Activated T-cell treated with anti-CD3 and anti-CD28 coated beads, Interleukin-2, amount 50 U/mL, for 24 hours (primary cell): ENCODE measurements around the gene PELI1.
A peak's percentile ranks its signal among the peaks of the same experiment; 100 is the strongest.
"Not testable (repeated sequence)": the region's sequence is repeated elsewhere in the genome, so short reads cannot be mapped to it uniquely, and the experiment has no call there.

Source experiments
- DNase-seq: peaks from one replicate; pipeline ENCODE4 v3.0.0-alpha.2; 2020
- H3K27ac Mint-ChIP-seq: 2 replicates; pipeline ENCODE4 v1.8.0; 2020; ENCODE audit warnings: mild to moderate bottlenecking, mixed read lengths
- H3K27me3 Mint-ChIP-seq: 2 replicates; pipeline ENCODE4 v1.8.0; 2020; ENCODE audit warnings: mixed read lengths
- H3K36me3 Mint-ChIP-seq: 2 replicates; pipeline ENCODE4 v1.8.0; 2020; ENCODE audit warnings: low read depth, mixed read lengths
- H3K4me1 Mint-ChIP-seq: 2 replicates; pipeline ENCODE4 v1.8.0; 2020; ENCODE audit warnings: low read depth, mixed read lengths
- H3K4me3 Mint-ChIP-seq: 2 replicates; pipeline ENCODE4 v1.8.0; 2020; ENCODE audit warnings: mild to moderate bottlenecking, moderate library complexity, mixed read lengths
- H3K9me3 Mint-ChIP-seq: 2 replicates; pipeline ENCODE4 v1.8.0; 2020; ENCODE audit warnings: mixed read lengths

The PELI1 gene

DNA sequence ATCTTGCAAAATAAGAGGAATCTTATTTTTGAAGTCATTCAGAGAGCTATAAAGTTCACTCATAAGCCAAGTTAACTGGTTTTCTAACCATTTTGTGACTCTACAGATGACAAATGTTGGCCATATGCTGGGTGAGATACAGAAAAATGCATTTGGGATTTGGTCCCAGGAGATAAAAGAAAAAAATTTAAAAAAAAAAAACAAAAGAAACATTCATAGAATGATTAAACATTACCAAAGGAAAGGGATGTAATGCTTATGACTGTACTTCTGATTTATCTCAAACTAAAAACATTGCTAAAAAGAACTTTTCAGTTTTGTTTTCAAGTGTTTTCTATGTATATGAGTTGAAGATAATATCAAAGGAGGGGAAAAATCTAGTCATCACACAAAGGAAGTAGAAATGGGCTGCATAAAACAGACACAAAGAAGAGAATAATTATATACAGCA is 43.1 kb downstream of the PELI1 start:
- Mint-ChIP-seq H3K27ac (peak overlapping the region; percentile 94), H3K27me3 (no peaks in the 10 kb centered on the region), H3K4me3 (peak overlapping the region; percentile 51), H3K36me3 (peaks cover 84% of the 10 kb centered on the region), H3K9me3 (no peaks in the 10 kb centered on the region), H3K4me1 (peaks cover 72% of the 10 kb centered on the region)
- no peak for DNase-seq

DNA sequence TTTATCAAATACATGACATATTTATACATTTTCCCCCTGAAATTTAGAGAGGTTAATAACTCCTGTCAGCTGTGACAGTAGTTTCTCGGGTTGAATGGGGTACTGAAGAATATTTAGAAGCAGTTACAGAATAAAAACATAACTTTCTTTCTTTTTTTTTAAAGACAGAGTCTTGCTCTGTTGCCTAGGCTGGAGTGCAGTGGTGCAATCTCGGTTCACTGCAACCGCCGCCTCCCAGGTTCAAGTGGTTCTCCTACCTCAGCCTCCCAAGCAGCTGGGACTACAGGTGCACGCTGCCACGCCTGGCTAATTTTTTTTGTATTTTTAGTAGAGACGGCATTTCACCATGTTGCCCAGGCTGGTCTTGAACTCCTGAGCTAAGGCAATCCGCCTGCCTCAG is 43.6 kb downstream of the PELI1 start:
- H3K4me3 Mint-ChIP-seq, H3K9me3 Mint-ChIP-seq, H3K27me3 Mint-ChIP-seq, DNase-seq: not testable (repeated sequence)
- Mint-ChIP-seq H3K36me3 (peaks cover 84% of the 10 kb centered on the region), H3K4me1 (peaks cover 67% of the 10 kb centered on the region), H3K27ac (peak overlapping the region; percentile 94)

DNA sequence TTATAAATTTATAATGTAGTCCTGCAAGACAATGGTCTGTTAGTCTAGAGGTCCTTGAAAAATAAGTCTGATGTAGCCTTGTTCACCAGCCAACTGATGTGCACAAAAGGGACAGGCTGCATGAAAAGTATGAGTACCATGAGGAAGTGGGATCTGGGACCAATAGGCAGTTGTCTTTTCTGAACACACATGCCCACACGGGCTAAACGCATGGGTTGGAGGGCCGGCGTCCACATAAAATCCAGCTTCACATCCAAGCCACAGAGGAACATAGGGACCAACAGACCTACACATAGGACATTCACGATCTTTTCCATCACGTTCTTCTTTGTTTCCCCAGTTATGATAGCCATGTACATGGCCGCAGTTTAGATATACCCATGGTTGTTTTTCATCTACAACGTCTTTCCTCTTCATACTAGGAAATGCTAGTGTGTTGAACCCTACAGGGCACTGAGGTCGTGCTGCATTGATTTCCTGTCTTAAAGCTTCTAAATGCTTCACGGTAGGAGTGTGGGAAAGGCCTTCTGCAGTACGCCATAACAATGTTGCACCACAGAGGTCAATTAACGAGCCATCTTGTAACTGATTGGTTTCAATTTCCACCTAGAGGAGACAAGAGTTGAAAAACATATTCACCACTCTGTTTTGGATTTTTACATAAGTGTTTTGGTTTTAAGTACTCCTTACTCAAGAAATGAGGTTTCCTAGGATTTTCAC is 49.4 kb downstream of the PELI1 start:
- no peak for DNase-seq
- peaks cover 29% of the 10 kb centered on the region for H3K4me1 Mint-ChIP-seq
- peak overlapping the region; percentile 22 for H3K27ac Mint-ChIP-seq
- peaks cover 91% of the 10 kb centered on the region for H3K36me3 Mint-ChIP-seq
- H3K4me3 Mint-ChIP-seq: no peak overlapping the region
- no peaks in the 10 kb centered on the region for H3K9me3 Mint-ChIP-seq
- H3K27me3 Mint-ChIP-seq: no peaks in the 10 kb centered on the region

DNA sequence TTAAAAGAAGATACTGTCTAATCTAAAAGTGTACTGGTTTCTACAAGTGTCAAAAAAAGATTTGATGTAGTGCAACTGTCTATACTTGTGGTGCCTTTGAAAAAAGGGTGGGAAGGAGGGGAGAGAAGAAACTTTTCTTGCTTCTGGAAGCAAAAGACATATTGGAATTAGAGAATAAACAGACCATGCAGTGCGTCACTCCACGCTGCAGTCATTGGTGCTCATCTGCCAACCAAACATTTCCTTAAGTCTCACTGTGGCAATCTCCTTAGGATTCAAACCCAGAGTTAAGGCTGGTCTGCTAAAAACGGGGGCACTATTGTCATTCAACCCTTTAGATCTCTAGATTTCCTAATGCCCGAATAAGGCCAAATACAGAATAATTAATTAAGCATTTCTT is 50.9 kb downstream of the PELI1 start:
- Mint-ChIP-seq H3K27ac (no peak overlapping the region), H3K4me1 (peaks cover 17% of the 10 kb centered on the region), H3K4me3 (no peak overlapping the region), H3K36me3 (peaks cover 81% of the 10 kb centered on the region), H3K27me3 (no peaks in the 10 kb centered on the region), H3K9me3 (no peaks in the 10 kb centered on the region)
- no peak for DNase-seq

DNA sequence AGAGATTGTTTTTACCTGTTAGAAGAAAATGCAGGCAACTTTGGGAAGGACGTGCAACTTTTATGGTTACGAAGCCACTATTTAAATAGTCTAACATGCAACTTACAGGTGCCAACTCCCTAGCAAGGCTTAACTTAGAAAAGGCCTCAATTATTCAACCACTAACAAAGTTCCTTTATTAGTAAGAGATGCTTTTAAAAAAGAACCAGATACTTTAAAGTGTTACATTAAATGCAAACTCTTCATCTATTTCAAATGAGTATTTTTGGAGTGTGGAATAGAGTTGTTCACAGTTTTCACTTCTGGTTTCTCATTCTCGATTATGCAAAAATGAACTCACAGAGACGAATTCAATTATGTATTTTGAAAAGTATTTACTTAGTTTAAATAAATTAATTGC is 51.7 kb downstream of the PELI1 start:
- Mint-ChIP-seq H3K27me3 (no peaks in the 10 kb centered on the region), H3K9me3 (no peaks in the 10 kb centered on the region), H3K36me3 (peaks cover 72% of the 10 kb centered on the region), H3K4me3 (no peak overlapping the region), H3K4me1 (peaks cover 15% of the 10 kb centered on the region), H3K27ac (no peak overlapping the region)
- DNase-seq: no peak

DNA sequence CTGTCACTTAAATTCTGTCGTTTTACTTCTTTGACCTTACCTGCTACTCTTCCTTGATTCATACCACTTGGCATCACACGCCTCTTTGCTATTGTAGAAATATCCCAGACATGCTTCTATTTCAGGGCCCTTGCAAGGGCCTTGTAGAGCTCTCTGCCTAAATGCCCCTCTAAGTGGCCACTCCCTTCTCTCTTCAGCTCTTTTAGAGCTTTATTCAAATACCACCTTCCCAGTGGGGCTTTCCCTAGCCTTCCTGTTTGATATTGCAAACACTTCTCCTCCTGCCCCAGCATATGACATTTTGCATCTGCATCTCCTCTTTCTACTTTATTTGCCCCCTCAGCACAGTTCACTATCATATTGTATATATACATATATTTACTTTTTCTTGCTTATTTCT is 54.0 kb downstream of the PELI1 start:
- DNase-seq: no peak
- H3K9me3 Mint-ChIP-seq: no peaks in the 10 kb centered on the region
- peaks cover 18% of the 10 kb centered on the region for H3K4me1 Mint-ChIP-seq
- H3K36me3 Mint-ChIP-seq: peaks cover 50% of the 10 kb centered on the region
- no peak overlapping the region for H3K4me3 Mint-ChIP-seq
- no peaks in the 10 kb centered on the region for H3K27me3 Mint-ChIP-seq
- H3K27ac Mint-ChIP-seq: no peak overlapping the region

DNA sequence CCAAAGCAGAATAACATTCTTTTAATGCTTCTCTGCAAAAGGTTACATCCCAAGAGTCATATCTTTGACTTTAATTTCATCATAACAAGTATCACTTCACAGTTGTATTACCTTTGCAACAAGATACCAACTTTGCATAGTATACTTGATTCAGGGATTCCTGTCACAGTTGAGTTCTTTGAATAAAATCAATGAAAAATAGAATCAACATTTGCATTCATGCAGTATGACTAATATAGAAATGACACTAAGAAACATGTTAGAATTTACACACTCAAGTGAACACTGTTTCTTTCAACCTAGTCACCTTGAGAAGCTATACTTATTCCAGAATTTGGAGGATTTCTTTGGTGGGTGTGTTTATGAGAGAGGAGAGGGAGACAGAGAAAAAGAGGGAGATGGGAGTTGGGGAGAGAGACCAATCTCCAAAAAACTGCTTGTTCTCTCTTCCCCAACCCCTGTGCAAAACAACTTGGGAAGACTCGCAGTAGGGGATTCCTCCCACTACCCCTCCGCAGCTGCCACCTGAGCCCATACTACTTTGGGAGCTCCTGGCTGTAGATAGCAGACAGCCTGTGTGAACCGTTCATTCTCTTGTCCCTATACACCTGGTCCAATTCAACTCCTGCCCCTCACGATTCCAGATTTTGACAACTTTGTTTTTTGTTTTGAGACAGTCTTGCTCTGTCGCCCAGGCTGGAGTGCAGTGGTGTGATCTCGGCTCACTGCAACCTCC is 57.7 kb downstream of the PELI1 start:
- Mint-ChIP-seq H3K4me1 (peaks cover 14% of the 10 kb centered on the region), H3K27me3 (no peaks in the 10 kb centered on the region), H3K4me3 (no peak overlapping the region), H3K9me3 (no peaks in the 10 kb centered on the region), H3K27ac (peak overlapping the region; percentile 16), H3K36me3 (peaks cover 17% of the 10 kb centered on the region)
- DNase-seq: no peak

DNA sequence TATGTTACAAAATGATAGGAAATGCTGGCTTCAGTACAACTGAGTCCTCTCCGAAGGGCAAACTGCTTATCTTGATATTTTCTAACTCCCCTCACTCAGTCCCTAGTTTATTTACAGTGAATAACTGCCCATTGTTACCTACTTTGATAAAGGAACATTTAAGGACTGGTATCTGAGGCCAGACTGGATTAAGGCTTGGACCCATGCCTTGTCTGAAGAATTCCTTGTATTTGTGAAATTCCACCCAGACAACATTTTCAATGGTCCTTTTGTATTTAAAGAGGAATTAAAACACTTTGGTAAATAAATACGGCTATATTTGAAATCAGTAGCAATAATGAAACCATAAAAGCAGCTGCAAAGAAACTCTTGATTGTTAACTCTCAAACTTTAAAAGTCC is 58.3 kb downstream of the PELI1 start:
- peaks cover 12% of the 10 kb centered on the region for H3K4me1 Mint-ChIP-seq
- H3K36me3 Mint-ChIP-seq: peaks cover 11% of the 10 kb centered on the region
- no peaks in the 10 kb centered on the region for H3K27me3 Mint-ChIP-seq
- H3K9me3 Mint-ChIP-seq: no peaks in the 10 kb centered on the region
- DNase-seq: no peak
- H3K27ac Mint-ChIP-seq: no peak overlapping the region
- no peak overlapping the region for H3K4me3 Mint-ChIP-seq

DNA sequence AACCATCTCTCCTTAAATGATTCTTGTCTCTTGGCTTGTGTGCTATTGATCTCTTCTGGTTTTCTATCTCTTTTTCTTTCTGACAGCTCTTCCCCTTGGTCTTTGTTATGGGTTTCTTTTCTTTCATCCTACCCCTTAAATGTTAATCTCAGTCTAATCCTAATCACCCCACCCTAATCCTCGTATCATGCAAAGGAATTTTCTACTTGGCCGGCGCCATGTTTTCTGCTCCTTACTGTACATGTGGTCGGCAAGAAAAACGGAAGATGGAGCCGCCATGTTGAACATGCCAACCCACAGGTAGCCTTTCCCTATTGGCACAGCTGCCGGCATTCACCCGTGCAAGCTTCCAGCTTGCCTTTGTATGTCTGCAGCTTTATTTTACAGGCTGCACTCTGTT is 63.2 kb downstream of the PELI1 start:
- no peaks in the 10 kb centered on the region for H3K36me3 Mint-ChIP-seq
- H3K27ac Mint-ChIP-seq: no peak overlapping the region
- H3K9me3 Mint-ChIP-seq: no peaks in the 10 kb centered on the region
- H3K4me1 Mint-ChIP-seq: no peaks in the 10 kb centered on the region
- no peak for DNase-seq
- no peak overlapping the region for H3K4me3 Mint-ChIP-seq
- H3K27me3 Mint-ChIP-seq: no peaks in the 10 kb centered on the region

DNA sequence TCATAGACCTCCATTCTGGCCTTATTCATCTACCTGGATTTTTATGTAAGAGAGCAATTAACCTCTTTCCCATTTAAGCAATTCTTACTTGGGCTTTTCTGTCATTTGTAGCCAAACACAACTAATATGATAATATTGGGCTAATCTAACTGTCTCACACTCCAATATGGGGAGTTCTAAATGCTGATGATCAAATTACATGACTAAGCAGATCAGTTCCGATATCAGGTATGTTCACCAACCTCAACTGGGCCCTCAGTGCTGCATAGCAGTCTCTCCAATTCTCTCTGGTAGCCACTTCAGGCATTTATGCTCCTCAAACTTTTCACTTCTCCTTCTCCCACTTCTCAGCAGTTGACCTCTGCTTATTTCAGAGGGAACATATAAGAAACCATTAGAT is 64.0 kb downstream of the PELI1 start:
- Mint-ChIP-seq H3K4me1 (no peaks in the 10 kb centered on the region), H3K4me3 (no peak overlapping the region), H3K36me3 (no peaks in the 10 kb centered on the region), H3K27me3 (no peaks in the 10 kb centered on the region), H3K27ac (no peak overlapping the region), H3K9me3 (no peaks in the 10 kb centered on the region)
- DNase-seq: no peak

DNA sequence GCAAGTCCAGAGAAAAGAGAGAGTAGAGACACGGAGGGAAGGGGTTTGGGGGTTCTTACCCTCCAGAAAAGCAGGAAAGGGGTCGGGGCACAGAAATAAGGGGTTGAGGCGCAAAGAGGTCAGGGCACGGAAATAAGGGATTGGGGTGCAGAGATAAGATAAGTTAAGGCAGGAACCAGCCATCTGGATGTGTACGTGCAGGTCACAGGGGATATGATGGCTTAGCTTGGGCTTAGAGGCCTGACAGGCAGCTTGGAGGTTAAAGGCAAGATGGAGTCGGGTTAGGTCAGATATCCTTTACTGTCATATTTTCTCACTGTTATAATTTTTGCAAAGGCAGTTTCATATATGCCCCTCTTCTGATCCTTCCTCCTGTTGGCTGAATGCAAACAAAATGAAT is 64.5 kb downstream of the PELI1 start:
- not testable (repeated sequence) for H3K27ac Mint-ChIP-seq, H3K36me3 Mint-ChIP-seq, H3K9me3 Mint-ChIP-seq, DNase-seq, H3K4me1 Mint-ChIP-seq, H3K27me3 Mint-ChIP-seq, H3K4me3 Mint-ChIP-seq

DNA sequence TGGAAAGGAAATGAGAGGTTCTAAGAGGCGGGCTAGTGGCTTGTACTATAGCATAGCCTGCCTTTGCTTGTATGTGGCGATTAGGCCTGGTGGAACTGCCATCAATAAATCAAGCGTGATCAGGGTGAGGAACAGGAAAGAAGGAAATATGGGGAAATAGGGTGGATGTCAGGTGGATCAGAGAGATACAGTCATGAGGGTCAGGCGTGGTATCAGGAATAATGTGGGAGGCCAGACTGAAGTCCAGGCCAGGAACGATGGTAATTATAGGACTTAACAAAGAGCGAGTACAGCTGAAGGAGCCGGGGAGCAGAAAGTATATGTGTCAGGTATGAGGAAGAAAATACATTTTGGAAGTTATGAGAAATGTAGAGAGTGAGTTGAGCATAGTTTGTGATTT is 67.4 kb downstream of the PELI1 start:
- H3K4me1 Mint-ChIP-seq, H3K27ac Mint-ChIP-seq, H3K9me3 Mint-ChIP-seq, H3K27me3 Mint-ChIP-seq, H3K36me3 Mint-ChIP-seq, DNase-seq, H3K4me3 Mint-ChIP-seq: not testable (repeated sequence)

DNA sequence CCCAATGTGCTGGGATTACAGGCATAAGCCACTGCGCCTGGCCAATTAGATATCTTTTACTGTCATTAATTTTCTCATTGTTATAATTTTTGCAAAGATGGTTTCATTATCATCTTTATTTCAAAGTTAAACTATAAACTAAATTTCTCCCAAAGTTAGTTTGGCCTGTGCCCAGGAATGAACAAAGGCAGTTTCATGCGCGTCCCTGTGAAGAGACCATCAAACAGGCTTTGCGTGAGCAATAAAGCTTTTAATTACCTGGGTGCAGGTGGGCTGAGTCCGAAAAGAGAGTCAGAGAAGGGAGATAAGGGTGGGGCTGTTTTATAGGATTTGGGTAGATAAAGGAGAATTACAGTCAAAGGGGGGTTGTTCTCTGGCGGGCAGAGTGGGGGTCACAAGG is 69.6 kb downstream of the PELI1 start:
- H3K4me3 Mint-ChIP-seq, H3K27ac Mint-ChIP-seq, H3K9me3 Mint-ChIP-seq, H3K27me3 Mint-ChIP-seq, DNase-seq, H3K4me1 Mint-ChIP-seq, H3K36me3 Mint-ChIP-seq: not testable (repeated sequence)

DNA sequence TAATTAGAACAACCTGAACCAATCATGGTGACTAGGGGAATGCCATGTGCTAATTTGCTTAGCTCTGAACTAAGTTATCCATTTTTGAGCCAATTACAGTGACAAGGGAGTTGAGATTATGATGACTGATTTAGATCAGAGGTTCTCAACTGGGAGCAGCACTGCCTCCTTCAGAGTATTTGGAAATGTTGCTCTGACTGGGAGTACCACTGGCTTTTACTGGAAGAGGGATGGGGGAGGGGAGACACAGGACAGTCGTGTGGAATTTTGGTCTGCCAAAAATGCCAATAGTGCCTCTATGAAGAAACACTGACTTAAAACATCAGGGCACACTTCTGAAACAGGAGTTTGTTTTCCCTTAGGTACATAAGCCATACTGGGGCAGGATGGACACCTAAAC is 76.9 kb downstream of the PELI1 start:
- Mint-ChIP-seq H3K27me3 (no peaks in the 10 kb centered on the region), H3K36me3 (no peaks in the 10 kb centered on the region)
- no peak for DNase-seq

DNA sequence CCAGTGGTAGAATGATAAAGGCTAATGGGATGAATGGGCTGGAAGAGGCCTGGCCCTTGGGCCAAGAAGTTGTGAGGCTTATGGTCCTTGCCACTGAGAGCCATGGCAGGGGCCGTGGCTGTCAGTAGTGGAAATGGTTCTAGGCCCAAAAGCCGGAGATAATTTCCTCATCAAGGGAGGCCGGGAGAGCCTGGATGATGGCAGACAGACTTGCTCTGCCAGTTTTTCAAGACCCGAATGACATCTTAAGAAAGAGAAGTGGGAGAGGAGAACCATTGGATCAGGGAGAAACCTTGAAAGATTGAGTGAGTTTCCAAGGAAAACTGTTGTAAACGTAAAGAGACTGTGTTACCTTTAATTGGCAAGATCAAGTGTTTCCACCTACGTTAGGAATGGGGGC is 78.7 kb downstream of the PELI1 start:
- H3K4me1 Mint-ChIP-seq: peaks cover 33% of the 10 kb centered on the region
- H3K4me3 Mint-ChIP-seq: no peak overlapping the region
- H3K9me3 Mint-ChIP-seq: peaks cover 3% of the 10 kb centered on the region
- no peaks in the 10 kb centered on the region for H3K27me3 Mint-ChIP-seq
- DNase-seq: no peak
- no peaks in the 10 kb centered on the region for H3K36me3 Mint-ChIP-seq
- peak overlapping the region; percentile 78 for H3K27ac Mint-ChIP-seq

More for the DNA sequence above, 76.9 kb downstream of the PELI1 start:
- H3K27ac Mint-ChIP-seq: no peak overlapping the region
- no peak overlapping the region for H3K4me3 Mint-ChIP-seq
- peaks cover 3% of the 10 kb centered on the region for H3K9me3 Mint-ChIP-seq
- peaks cover 32% of the 10 kb centered on the region for H3K4me1 Mint-ChIP-seq
